HUDEP-2 (cell line): ENCODE measurements around the gene PCBD1.
"Not testable (repeated sequence)": the region's sequence is repeated elsewhere in the genome, so short reads cannot be mapped to it uniquely, and the experiment has no call there.

Experiments used
- DNase-seq, 76 experiments: peaks; one replicate each; lab custom pipeline; 2025; ENCODE audit not compliant: unreplicated experiment in 76 of 76; lab: John Stamatoyannopoulos, UW

The PCBD1 gene

DNA sequence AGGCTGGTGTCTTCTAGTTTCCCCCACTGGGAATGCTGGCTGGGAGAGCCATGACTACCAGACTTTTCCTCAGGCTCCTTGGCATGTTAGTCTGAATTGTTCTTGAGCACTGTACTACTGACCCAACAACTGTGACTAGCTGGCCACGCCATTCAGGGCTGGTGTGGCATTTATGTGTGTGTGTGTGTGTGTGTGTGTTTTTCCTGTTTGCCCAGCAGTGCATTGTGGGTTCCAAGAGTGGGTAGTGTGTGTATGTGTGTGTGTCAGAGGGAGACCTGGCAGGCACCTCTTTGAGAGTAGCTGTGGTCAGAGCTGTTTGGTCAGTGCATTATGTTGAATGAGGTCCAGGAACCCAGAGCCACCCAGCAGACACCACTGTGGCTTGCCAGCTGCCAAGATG, 9.2 kb downstream of the PCBD1 start:
- no peak for DNase-seq

DNA sequence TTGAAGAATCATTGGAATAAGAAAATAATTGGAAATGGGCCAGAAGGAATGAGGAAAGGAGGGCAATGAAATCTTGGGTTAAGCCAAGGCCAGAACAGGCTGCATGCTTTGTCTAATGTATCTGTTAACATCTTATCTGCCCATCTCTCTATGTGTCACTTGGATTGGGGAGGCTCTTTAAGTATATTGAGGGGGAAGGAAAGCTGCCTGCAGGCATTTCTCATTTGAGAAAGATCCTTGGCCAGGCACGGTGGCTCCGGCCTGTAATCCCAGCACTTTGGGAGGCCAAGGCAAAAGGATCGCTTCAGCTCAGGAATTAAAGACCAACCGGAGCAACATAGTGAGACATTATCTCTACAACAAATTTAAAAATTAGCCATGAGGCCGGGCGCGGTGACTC, 14.3 kb downstream of the PCBD1 start:
- no peak for DNase-seq

DNA sequence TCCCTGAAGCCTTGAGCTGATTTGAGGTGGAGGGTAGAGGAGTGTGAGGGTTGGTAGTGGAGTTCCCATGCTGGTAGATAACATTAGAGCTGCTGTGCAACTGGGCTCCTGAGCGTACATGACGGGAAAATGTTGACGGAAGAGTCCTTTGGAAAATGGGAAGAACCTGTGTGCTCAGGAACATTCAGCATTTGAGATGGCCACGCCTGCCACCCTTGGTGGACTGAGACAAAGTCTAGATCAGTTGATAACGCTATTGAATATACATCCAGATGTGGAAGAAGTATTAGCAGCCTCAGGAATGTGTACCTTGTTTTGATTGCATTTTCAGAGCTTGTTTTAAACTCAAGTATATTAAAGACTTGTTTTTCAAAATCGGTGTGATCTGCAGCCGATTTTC, 16.1 kb downstream of the PCBD1 start:
- peak in 1 of 76 experiments; percentile 1 for DNase-seq

DNA sequence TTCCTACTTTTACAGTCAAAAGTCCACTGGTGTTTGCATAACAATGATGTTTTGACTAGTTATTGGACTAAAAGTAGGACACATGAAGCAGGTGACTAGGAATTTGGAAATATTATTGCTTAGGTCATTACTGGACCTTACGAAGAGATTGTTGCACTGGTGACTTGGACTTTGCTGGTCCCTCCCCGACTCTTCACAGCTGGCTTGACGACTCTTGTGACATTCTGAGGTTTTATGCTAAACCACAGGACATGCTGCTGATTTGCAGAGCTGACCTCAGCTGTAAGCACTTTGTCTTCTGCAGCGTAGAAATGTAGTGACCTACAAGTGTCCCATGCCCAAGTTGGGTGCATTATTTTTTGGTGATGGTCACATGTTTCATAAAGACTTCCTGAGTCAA, 21.9 kb downstream of the PCBD1 start:
- no peak for DNase-seq

DNA sequence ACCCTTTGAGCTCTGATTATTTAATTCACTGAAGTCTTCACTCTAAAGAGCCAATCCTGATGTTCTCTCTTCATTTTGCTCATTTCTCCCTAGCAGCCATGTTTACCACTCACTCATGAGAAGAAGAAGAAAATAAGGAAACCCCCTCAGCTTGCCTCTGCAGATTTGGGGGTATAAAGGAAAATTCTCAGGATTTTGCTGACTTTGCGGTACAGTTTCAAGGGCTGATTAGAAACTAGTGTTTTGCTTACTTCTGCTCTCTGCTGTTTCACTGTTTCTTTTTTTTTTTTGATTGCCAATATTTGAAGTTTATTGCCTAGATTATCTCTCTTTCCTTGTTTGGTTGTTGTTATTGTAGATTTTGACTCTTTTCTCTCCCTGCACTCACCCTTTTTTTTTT, 23.4 kb downstream of the PCBD1 start:
- no peak for DNase-seq

DNA sequence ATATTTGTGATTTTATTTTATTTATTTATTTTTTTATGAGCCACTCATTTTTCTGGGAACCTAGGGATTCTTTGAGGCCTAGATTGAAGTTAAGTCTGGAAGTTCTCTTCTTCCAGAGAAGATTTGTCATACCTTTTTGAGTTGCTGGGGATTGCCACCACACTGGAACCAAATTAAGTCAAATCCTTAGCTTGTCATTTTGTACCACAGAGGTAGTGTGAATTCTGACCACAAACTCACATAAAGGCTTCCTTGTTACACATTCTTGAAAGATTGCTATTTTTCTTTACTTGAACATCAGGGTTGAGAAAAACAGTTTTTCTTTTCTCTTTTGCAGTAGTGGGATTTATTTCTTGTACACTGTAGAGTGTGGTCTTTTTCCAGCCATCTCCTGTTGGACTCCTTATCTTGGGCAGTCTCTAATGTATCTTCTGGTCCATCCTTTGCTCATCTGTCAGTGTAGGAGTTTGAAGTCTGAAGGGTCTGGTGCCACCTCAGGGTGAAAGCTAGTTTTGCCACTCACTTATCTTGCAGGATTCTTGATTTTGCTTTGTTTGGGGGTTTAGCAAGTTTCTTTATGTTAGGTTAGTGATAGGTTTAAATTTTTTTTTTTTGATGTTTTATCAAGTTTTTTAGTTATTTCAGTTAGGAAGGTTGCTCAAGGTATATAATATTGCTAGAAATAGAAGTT, 24.8 kb downstream of the PCBD1 start:
- DNase-seq, result no peak

DNA sequence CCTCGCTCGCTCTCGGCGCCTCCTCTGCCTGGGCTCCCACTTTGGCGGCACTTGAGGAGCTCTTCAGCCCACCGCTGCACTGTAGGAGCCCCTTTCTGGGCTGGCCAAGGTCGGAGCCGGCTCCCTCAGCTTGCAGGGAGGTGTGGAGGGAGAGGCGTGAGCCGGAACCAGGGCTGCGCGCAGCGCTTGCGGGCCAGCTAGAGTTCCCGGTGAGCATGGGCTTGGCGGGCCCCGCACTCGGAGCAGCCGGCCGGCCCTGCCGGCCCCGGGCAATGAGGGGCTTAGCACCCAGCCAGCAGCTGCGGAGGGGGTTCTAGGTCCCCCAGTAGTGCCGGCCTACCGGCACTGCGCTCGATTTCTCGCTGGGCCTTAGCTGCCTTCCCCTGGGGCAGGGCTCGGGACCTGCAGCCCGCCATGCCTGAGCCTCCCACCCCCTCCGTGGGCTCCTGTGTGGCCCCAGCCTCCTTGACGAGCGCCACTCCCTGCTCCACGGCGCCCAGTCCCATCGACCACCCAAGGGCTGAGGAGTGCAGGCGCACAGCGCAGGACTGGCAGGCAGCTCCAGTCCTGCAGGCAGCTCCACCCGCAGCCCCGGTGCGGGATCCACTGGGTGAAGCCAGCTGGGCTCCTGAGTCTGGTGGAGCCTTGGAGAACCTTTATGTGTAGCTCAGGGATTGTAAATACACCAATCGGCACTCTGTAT, 26.7 kb downstream of the PCBD1 start:
- DNase-seq, result not testable (repeated sequence)

DNA sequence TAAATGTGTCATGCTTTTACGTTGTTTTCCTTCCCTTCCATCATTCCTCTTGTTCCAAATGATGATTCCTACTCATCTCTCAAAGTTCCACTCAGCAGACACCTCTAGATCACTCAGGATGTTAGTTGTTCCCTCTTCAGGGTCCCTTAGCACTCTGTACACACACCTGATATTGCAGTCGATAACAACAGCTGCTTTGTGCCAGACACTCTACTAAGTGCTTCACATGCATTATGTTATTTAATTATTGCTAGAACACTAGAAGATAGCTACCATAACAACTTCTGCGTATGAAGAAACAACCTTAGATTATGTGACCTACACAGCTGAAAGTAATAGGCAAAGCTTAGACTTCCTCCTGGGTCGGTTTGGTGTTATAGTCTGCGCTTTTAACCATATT, 29.6 kb downstream of the PCBD1 start:
- DNase-seq, result no peak

DNA sequence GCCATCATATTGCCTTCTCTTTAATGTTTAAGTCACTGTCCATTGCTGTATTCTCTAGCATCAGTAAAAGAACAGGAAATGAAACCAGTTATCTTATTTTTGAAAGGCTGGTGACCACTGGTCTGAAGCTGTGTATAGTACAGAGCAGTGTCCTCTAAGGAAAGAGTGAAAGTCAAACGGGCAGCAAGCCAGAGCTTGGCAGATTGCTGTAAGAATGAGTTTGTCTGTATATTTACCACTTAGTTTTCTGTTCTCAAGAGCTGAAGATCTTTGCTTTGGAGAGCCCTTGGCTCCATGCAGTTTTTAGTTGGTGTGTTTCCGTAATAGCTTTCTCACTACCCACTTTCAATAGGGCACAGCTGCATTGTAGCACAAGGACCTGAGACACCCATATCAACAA, 31.9 kb downstream of the PCBD1 start:
- DNase-seq, result no peak

DNA sequence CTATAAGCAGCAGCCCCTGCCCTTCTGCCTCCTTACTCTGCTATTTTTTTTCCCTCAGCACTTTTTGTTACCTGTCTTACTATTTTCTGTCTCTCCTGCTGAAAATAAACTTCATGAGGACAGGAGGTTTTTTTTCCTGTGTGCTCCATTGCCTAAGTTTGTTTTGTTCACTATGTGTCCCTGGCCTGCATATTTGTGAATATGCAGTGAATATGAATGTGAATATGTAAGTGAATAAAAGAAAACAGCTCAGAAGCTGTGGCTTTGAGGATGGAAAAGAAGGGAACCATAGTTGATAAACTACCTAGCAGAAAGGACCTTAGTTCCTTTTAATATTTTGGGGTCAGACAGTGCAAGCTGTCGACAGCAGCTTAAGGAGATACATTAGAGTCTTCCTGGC, 34.9 kb downstream of the PCBD1 start:
- no peak for DNase-seq

DNA sequence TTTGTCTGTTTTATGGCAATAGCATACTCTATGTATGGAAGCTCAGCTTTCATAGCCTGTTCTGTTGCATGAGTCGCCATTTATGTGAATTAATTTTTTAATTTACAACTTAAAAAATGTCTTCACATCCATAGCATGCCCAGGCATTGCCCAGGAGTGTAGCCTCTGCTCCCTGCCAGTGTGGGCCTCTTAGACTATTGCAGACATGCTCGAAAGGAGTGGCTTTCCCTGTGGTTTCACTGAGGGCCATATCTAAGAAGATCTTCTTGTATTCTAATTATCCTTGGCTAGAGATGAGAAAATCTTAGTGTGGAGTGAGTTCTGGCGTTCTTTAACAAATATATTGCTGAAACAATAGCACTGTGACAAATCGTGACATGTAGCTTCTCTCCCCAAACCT, 35.3 kb downstream of the PCBD1 start:
- no peak for DNase-seq

DNA sequence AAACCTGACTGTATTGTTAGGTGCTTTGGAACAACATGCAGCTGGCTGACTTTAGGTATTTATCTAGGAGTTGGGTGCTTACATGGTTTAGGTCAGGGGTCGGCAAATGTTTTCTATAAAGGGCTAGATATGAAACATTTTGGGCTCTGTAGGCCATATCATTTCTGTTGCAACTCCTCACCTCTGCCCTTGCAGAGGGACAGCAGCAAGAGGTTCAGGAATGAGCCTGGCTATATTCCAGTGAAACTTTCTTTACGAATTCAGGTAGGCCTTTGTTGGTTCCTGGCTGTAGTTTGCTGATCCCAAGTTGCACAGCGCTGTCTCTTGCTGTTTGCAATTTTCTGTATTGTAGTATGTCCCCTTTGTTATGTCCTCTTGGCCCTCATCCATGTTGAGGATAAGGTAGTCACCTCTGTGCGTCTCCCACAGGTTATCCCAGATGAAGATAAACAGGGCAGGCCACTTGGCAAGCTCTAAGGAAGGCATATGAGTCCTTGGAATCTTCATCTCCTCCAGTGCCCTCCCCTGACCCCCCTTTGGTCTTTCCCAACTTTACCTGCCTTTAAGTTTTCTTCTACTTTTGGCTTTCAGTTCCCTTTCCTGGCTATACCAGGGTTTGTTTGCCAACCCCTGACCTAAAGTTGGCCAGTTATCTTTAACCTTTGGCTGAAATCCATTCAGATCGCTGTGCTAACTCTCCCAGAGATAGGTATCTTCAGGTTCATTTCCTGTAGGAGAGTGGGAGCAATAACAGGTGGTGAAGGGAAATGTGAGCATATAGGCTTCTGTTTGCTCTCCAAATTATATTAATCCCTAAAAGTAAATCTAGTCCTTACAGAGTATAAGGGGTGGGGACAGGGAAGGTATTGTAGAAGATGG, 36.5 kb downstream of the PCBD1 start:
- DNase-seq, result no peak

DNA sequence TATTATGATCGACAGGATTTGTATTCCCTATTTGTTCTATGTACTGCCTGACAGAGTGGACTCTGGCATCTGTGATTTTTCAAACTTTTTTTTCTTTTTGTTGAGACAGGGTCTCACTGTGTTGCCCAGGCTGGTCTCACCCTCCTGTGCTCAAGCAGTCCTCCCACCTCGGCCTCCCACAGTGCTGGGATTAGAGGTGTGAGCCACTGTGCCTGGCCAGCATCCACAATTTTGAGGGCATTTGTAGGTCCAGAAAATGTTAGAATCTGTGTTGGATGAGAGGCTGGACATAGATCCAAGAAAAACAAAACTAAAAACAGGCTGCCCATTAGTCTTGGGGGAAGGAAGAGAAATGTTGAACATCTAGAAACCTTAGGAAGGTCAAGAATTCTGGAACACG, 38.3 kb downstream of the PCBD1 start:
- no peak for DNase-seq

DNA sequence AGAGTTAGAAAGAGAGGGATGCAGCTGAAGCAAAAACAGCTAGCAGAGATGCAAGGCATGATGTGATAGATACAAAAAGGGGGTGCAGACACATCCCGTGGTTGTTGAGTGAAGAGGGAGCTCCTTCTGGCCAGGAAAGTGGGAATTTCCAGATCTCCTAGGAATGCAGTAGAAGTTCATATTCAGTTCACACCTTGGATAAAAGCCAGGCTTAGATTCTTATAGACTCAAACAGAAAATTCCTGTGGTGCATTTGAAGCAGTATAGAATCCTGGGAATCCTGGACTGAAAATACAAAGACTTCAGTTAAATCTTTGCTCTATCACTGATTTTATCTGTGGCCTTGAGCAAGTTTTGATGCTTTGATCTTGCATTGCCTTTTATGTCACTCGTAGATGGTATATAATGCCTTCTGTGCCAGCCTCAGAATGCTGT, 38.8 kb downstream of the PCBD1 start:
- DNase-seq, result no peak

DNA sequence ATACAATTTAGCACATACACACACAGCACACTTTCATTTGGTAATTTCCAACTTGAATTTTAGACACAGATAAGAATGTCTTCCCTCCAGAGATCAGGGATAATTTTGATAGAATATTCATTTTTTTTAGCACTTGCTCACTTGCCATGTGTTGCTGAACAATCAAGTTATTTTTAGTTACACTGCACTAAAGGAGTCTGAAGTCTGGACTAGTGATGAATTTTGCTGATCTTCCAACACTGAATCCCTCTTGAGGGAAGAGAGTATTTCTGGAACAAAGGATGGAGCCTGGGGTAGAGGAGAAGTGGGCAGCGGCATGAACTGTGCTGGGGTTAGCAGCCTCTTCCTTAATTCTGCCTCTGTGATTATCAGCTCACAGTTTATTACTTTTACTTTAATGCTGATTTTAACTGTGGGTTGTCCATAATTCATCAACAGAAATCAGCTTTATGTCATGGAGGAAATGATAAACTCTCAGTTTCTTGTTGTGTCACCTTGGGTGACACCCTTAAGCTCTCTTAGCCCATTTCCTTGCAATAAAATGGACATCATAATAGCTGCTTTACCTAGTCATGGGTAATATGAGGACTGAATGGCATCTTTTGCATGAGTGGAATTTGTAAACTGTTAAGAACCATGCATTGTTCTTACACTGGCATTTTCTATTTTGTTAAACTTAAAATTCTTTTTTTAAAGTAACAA, 40.6 kb downstream of the PCBD1 start:
- no peak for DNase-seq

DNA sequence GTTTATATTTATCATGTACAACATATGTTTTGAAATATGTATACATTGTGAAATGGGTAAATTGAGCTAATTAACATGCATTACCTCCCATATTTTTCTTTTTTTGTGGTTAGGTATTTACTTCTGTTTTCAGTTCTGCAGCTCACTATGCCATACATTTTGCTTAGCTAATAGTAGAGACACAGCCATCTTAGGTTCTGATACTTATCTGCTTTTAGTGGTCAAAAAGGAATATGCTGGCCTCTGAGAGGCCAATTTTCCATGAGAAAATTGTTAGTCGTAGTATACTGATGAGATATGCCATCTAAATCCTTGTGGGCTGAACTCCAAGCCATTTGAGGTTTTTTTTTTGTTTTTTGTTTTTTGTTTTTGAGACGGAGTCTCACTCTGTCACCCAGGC, 41.6 kb downstream of the PCBD1 start:
- DNase-seq, result no peak

DNA sequence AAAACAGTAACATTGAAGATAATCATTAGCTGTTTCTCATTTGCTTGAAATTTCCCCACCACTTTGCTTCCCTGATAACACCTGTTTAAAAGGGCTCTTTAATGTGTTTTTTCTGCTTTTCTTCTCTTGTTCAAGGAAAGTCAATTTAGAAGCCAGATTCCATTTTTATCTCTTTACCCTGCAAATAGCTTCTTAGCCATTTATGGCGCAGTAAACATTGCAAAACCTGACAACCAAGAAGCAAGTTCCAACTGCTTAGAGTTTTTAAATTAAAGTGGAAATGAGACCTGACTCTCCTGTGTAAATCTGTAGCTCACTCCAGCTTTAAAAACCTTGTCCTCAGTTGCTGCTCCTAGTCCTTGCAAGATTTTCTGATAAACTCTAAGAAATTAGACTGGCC, 42.5 kb downstream of the PCBD1 start:
- no peak for DNase-seq

DNA sequence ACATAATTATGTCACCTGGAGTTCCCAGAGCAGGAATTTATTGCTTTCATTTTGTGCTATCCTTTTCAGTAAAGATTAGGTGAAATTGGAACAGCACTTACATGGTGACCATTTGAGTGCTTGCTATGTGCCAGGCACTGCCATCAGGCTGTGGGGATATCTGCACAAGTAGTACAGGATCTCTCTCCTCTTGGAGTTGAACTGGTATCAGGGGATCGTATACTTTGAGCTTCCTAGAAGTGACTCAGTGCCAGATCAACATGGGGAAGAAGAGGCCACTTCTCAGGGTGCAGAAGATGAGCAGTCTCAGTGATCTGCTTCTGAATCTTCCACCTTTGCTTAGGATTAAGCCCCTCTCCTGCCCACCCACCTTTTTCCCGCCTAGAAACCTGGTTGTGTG, 43.1 kb downstream of the PCBD1 start:
- DNase-seq, result no peak

DNA sequence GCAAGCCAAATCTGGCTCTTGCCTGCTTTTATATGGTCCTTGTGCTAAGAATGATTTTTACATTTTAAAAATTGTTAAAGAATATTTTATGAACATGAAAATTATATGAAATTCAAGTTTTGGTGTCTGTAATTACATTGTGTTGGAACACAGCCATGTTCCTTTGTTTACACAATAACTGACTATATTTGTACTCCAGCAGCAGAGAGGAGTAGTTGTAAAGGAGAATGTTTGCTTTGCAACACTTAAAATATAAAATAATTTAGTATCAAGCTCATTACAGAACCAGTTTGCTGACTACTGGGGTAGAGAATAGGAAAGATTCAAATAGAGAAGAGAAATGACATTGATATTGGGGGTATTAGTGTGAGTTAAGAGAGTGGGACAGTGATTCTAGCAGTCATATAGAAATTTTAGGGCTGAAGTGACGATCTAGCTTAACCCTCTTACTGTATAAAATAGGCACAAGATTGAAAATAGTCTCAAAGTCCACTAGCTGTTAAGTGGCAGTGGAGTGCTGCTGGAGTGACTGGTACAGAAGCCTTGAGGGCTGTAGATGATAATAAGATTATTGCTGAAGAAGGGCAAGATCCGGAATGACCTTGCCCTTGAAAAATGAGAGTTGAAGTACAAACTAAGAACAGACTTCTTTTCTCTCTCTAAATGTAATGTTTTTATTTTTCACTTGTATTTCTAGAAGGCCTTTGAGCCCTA, 44.4 kb downstream of the PCBD1 start:
- no peak for DNase-seq

DNA sequence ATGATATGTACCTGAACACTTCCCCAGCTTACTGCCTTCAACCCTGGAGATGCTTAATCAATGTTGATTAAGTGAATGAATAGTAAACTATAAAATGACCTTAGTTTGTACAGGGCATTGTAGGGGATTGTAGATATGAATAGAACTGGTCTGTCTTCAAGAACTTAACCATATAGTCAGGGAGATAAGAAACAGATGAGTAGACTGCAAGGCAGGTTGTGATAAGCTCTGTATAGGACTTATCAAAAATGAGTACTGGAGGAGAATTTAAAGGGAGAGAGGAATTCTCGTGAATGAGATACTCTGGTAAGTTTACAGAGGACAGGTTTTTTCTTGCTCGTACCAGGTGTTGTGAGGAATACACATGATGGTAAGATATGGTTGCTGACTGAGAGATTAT, 45.0 kb downstream of the PCBD1 start:
- DNase-seq, result peak in 8 of 76 experiments; percentile 7 to 49 (median 28)
